Left cardiac atrium (tissue), 2 donors: Measurements from ENCODE around the gene KRTAP21-2. TPM values are rescaled to one million over a fixed set of nuclear protein-coding genes. Genes with fewer than 3 reads are reported as not detected.

Experiments used
- total RNA-seq, 2 donors: library from RNA; stranded (reverse); fragmentation: NEBNext Ultra II Directional; extraction: Animal tissue kit (Norgen Biotek cat#: 25700); gene quantifications; one replicate each; pipeline ENCODE4 v1.2.1, GENCODE V29; 2021
- donor health status: DM: no; HTN: yes; CAD: no; lungs with severe emphysema.
- donor health status: DM: yes; HTN: yes; CAD: no.

Gene KRTAP21-2
- total RNA-seq, 2 donors from 2014 or later: not detected

Other genes starting within 250 kb of the KRTAP21-2 start
- gene KRTAP19-5, start 245.1 kb downstream of the KRTAP21-2 start, total RNA-seq: not detected
- gene KRTAP19-6, start 205.4 kb downstream of the KRTAP21-2 start, total RNA-seq: not detected
- not detected for gene KRTAP19-7, start 185.9 kb downstream of the KRTAP21-2 start, total RNA-seq
- gene KRTAP22-2, start 156.9 kb downstream of the KRTAP21-2 start, total RNA-seq: not detected
- not detected for gene KRTAP6-3, start 154.8 kb downstream of the KRTAP21-2 start, total RNA-seq
- not detected for gene KRTAP6-2, start 148.4 kb downstream of the KRTAP21-2 start, total RNA-seq
- not detected for gene KRTAP22-1, start 146.2 kb downstream of the KRTAP21-2 start, total RNA-seq
- gene KRTAP6-1, start 133.3 kb downstream of the KRTAP21-2 start, total RNA-seq: not detected
- not detected for gene KRTAP20-1, start 130.8 kb downstream of the KRTAP21-2 start, total RNA-seq
- gene KRTAP20-4, start 126.6 kb downstream of the KRTAP21-2 start, total RNA-seq: not detected
- not detected for gene KRTAP20-2, start 112.1 kb downstream of the KRTAP21-2 start, total RNA-seq
- gene KRTAP20-3, start 104.4 kb downstream of the KRTAP21-2 start, total RNA-seq: not detected
- gene KRTAP21-3, start 28.5 kb downstream of the KRTAP21-2 start, total RNA-seq: not detected
- not detected for gene KRTAP21-1, start 8.2 kb upstream of the KRTAP21-2 start, total RNA-seq
- gene KRTAP8-1, start 66.0 kb upstream of the KRTAP21-2 start, total RNA-seq: not detected
- not detected for gene KRTAP7-1, start 82.5 kb upstream of the KRTAP21-2 start, total RNA-seq
- gene KRTAP11-1, start 134.3 kb upstream of the KRTAP21-2 start, total RNA-seq: not detected